LHCN-M2 (cell line): ENCODE measurements around the gene DCAF7. TPM values are rescaled to one million over a fixed set of nuclear protein-coding genes. Genes with fewer than 3 reads are reported as not detected.

Source experiments
- DNase-seq: peaks from one replicate; pipeline ENCODE4 v3.0.0-alpha.2; 2012; ENCODE audit warnings: low read depth
- total RNA-seq: library from RNA; depleted of rRNA; stranded (reverse); fragments of >200 nt; gene quantifications from 2 replicates; pipeline ENCODE4 v1.2.3, GENCODE V29; 2014

Gene DCAF7
- total RNA-seq, 1 experiment from 2014 or later, result 41.0 TPM

GRCh38 chr17:63525190-63525946, 24.9 kb upstream of the DCAF7 start:
- DNase-seq, result no peak

- DNase-seq, result no peak
Measured at GRCh38 chr17:63526861-63527260, 23.4 kb upstream of the DCAF7 start.

- DNase-seq, result no peak
Measured at GRCh38 chr17:63528183-63528582, 22.1 kb upstream of the DCAF7 start.

DNA sequence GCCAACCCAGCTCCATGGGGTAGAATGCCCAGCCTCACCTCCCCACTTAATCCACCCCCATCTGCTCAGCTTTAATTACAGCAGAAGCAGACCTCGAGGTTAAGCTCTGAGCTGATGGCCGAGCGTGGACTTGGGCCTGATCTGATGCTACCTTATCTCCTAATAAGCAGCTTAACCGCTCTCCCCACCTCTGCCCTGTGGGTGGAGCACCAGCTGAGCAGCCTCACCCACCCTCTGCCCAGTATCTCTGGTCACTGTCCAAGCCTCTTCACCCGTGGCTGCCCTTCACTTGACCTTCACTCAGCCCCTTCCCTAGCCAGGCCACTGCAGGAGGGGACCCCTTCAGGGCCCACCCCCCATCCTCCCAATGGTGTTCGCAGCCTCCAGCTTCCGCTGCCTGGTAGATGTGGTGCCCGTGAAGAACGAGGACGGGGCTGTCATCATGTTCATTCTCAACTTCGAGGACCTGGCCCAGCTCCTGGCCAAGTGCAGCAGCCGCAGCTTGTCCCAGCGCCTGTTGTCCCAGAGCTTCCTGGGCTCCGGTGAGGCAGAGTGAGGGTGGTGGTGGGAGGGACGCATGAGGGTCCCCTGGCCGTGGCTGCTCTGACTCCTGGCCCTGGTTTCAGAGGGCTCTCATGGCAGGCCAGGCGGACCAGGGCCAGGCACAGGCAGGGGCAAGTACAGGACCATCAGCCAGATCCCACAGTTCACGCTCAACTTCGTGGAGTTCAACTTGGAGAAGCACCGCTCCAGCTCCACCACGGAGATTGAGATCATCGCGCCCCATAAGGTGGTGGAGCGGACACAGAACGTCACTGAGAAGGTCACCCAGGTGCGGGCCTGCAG, 20.3 kb upstream of the DCAF7 start:
- DNase-seq, result no peak

DNA sequence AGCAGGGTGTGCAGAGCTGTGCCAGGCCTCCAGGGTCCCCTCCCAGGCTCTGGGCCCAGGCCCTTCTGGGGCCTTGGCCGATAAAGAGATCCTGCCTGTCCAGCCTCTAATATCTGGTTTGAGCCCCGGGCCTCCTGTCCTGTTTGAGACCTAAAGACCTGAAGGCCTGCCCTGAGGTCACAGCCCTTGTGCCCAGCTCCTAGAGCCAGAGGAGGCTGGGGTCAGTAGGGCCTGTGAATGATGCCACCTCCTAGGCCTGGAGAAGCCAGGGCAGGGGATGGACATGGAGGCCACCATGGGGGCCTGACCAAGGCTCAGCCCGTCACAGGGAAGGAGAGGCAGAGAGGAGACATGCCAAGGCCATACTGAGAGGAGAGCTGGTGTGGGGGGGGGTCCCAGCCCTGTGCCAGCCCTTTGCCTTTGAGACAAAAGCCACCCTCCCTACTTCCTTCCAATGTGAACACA, 19.7 kb upstream of the DCAF7 start:
- no peak for DNase-seq

DNA sequence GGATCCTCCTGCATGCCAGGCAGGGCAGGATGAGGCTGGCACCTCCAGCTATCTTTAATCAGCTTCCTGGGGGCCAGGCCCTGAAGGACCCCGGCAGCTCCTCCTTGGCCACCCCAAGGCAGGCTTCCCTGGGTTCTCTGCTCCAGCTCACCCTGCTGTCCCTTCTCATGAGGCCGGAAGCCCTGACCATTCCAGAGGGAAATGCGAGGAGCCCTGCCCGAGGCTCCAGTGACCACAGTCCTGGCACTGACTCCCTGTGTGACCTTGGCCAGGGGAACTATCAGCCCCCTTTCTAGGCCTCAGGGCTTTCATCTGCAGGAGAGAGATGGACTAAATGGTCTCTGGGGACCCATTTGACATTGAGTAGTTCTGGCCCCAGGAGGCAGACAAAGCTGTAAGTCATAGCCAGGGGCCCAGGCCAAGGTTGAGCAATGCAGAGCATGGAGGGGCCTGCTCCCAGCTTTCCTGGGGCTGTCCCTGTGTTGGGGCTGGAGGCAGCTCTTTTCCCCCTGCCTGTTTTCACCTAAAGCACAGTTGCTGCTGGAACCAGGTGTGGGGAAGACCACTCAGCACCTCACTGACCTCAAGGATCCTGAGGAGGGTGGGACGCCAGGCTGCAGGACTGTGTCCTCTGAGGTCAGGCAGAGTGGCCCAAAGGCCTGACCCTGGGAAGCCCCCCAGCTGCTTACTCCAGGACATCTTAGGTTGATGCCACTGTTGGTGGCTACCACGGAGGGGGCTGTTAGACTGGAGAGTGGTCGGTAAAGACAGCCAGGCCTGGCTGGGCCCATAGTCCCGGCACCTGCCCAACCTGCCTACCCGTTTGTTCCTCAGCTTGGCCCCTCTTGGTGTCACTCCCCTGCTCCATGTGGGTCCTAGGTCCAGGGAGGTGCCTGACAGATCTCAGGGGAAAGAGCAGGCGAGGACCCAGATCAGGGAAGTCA, 19.0 kb upstream of the DCAF7 start:
- DNase-seq, result no peak

GRCh38 chr17:63533433-63534077, 16.7 kb upstream of the DCAF7 start:
- DNase-seq, result no peak

- DNase-seq, result no peak
Measured at GRCh38 chr17:63534078-63534570, 16.2 kb upstream of the DCAF7 start.

DNA sequence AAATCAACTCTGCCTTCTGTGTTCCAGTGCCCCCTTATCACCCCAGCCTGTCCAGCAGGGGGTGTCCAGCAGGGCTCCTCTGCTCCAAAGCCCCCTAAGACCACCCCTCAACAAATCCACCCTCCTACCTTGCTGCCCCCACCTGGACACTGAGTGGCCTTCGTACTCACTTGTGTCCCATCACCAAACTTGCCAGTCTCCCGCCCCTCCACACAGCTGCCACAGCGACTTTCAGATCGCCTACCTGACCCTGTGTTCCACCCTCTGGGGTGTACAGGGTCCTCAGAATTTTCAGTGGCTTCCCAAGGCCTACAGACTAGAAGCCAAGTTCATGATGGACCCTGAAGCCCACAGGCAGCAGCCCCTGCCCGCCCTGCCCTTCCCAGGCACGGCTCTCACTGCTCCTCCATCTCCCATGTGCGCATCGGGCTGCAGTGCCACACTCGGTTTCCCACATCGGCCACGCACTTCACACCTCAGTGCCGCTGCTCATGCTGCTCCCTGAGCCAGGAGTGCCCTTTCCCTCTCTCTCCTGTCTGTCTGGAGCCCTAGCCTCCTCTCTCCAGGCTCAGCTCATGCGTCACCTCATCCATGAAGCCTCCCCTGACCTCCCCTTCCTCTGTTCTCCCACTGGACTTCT, 15.3 kb upstream of the DCAF7 start:
- DNase-seq, result no peak

DNA sequence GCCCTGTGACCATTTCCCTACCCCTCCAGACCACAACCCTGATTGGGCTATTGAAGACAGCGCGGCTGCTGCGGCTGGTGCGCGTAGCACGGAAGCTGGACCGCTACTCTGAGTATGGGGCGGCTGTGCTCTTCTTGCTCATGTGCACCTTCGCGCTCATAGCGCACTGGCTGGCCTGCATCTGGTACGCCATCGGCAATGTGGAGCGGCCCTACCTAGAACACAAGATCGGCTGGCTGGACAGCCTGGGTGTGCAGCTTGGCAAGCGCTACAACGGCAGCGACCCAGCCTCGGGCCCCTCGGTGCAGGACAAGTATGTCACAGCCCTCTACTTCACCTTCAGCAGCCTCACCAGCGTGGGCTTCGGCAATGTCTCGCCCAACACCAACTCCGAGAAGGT, 14.6 kb upstream of the DCAF7 start:
- no peak for DNase-seq

DNA sequence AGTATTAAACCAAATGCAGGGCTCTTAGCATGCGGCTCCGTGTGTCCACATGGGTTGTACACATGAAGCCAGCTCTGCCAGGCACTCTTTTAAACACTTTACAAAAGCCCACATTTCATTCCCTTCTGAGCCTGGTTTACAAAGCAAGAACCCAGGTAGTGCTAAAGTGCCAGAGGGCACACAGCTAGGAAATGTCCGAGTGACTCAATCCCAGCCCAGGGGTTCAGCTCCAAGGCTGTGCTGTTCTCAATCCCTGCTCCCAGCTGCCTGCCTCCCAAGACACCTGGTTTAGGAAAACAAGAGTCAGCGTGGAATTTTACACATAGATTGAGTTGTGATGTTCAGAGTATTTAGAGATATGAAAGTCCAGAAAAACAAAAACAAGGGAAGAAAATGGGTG, 13.3 kb upstream of the DCAF7 start:
- DNase-seq, result no peak

DNA sequence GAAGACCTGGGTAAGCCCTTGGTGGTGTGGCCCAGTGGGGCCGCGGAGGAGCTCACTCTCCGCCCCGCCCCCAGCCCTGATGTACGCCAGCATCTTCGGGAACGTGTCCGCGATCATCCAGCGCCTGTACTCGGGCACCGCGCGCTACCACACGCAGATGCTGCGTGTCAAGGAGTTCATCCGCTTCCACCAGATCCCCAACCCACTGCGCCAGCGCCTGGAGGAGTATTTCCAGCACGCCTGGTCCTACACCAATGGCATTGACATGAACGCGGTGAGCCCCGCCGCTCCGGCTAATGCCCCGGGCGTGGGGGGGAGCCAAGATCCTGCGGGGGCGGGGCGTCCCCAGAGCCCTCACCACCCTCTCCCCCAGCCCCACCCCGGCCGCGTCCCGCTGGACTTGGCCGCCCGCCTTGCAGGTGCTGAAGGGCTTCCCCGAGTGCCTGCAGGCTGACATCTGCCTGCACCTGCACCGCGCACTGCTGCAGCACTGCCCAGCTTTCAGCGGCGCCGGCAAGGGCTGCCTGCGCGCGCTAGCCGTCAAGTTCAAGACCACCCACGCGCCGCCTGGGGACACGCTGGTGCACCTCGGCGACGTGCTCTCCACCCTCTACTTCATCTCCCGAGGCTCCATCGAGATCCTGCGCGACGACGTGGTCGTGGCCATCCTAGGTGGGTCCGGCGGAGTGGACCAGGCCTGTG, 12.1 kb upstream of the DCAF7 start:
- no peak for DNase-seq

DNA sequence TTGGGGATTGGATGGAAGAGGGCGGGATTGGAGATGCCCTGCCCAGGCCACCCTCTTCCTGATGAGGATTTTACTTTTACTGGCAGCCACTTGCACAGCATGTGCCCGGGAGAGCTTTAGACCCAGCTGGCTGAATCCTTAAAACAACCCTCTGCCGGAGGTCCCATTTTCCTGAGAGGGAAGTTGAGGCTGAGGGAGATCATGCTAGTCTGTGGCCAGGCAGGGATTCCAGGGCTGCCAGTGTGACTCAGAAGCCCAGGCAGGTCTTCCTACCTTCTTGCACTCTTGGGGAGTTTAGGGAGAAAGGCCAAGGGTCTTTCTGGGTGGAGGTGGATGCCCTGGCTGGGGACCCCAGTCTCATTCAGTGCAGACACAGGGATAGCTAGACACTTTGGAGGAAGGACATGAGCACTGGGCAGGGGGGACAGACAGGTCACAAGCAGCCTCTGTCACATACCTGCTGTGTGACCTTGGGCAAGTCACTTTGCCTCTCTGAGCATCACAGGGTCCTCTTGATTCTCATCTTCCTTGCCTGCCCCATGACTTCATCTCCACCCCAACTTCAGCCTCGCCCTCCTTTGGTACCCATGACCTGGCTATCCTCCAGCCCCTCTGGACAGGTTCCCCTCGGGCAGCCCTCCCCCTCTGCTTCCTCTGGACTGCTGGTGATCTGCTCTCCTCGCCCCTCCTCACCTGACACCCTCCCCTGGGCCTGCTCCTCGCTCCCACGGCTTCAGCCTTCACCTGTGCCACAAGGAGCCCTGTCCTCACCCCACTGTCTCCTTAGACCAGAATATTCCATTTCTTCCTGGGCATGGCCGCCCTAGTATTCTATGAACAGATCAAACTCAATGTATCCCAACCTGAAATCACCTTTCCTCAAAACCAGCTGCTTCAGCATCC, 11.3 kb upstream of the DCAF7 start:
- no peak for DNase-seq

- no peak for DNase-seq
Measured at GRCh38 chr17:63540590-63540989, 9.7 kb upstream of the DCAF7 start.

GRCh38 chr17:63542218-63542545, 8.1 kb upstream of the DCAF7 start:
- no peak for DNase-seq

DNA sequence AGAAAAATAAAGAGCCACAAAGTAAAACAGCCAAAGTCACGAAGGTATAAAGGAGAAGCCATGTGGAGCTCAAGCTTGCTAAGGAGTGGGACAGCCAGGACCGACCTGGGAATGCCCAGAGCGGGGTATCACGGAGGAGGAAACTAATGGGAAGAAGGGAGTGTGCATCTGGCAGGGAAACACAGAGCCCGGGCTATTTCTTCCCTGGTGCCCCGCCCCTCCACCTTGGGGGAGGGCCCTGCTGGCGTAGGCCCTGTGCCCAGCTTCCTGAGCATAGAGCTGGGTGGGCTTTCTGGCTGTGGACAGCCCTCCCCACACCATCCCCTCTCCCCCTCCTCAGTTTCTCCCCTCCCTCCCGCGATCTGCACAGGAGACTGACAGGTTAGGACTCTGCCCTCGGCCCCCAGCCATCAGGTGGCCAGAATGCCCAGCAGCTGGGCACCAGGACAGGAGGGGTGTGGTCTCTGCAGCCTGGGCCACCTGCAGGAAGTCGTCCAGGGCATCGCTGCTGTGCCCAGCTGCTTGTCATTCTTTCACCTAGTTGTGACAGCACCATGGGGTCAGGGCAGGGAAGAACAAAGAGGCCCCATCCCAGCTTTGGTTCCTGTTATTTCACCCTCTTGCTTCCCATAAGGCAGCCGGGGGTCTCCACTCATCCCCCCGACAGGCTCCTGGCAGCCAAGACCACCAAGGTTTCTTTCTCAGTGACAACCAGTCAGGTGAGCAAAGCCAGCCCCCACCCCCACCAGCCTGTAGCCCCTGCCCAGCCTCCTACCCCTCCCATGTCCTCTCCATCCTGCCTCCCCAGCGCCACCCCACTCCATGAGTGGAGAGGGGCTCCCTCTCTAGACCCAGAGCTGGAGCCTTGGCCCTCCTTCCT, 7.1 kb upstream of the DCAF7 start:
- no peak for DNase-seq

- no peak for DNase-seq
Measured at GRCh38 chr17:63543822-63544420, 6.4 kb upstream of the DCAF7 start.
